ENCODE results near the gene ERICH4.

DNA sequence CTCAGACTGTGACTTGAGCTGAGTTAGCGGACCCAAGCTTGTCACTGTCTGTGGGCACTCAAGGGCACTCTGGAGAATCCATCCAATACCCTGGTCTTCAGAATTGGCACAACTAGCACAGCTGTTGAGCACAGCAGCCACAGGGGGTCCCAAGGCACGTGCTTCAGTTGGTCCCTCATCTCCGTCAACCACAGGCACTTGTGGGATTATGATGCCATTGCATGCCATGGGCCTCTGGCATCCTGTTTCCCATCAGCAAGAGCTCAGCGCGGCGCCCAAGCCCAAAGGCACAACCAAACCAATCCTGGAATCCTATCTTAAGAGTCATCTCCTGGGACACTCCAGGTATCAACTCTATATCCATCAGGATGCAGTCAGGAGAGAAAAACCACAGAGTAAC, 12.0 kb upstream of the ERICH4 start:
- no peak for TF ChIP-seq CTCF (IDR thresholded peaks at IDR 0.05)
- no peak for TF ChIP-seq POLR2A (IDR thresholded peaks at IDR 0.05)
